AG04449 (cell line): ENCODE data around the gene CLECL1.
"Not testable (repeated sequence)": the region's sequence is repeated elsewhere in the genome, so short reads cannot be mapped to it uniquely, and the experiment has no call there.

Experiments
- CTCF ChIA-PET: fragments of 350-600 bp; formaldehyde crosslinking; extraction: SDS; loops from one replicate; lab custom pipeline; 2021; ENCODE audit warnings: antibody characterized with exemption; lab: Yijun Ruan, JAX
- POLR2A ChIA-PET: fragments of 400-600, 350-600 bp; formaldehyde crosslinking; extraction: SDS; loops from one replicate; lab custom pipeline; 2020; ENCODE audit warnings: antibody characterized with exemption, inconsistent platforms; lab: Yijun Ruan, JAX
- DNase-seq: peaks from one replicate; pipeline ENCODE4 v3.0.0-alpha.2; 2010; ENCODE audit warnings: low read depth, low spot score
- H3K4me3 ChIP-seq: 2 replicates; pipeline ENCODE4 v1.5.1; 2011; ENCODE audit warnings: low read depth, mild to moderate bottlenecking, control low read depth, low read length
- CTCF ChIP-seq: IDR thresholded peaks from one replicate; pipeline ENCODE4 v1.5.1; 2011; ENCODE audit warnings: mild to moderate bottlenecking, moderate library complexity, low read length, control low read depth, inconsistent platforms; ENCODE audit not compliant: insufficient read depth; ENCODE audit errors: missing control alignments

CLECL1 gene

GRCh38 chr12:9718968-9719367, 13.9 kb downstream of the CLECL1 start:
- ChIA-PET POLR2A (no interaction called here), CTCF (interaction anchor here (3.1 kb wide), 1 partner anchor 11 kb away, joined by 15 read pairs; no protein-coding TSS in a partner anchor)
- no peak for TF ChIP-seq CTCF
- no peak overlapping the region for H3K4me3 ChIP-seq
- no peak for DNase-seq

DNA sequence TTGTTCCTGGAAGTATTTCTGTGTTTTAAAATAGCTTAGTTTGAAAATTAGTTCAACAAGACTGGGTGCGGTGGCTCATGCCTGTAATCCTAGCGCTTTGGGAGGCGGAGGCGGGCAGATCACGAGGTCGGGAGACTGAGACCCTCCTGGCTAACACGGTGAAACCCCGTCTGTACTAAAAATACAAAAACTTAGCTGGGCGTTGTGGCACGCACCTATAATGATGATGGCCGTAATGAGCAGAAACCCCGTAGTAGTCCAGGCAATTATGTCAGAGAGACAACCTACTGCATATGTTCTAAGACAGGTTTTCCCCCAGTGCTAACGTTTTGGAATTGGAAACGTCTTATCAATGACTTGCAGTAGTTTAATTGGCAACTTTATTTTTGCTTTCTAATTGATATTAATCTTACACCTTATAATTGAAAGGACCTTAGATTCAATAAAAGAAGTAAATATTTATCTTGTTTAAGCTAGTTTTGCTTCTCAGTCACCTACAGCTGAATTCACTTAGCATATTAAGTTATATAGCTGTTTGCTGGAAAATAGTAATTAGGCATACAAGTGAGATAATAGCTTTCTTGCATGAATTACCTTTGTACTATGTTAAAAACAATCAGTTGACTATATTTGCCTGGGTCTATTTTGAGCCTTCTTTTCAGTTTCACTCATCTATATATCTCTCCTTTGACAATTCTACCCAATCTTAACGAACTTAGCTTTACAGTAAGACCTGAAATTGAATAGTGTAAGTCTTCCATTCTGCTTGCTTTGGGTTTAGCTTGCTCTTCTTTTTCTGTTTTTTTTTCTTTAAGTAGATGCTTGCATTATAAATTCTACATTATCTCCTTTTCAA, 15.6 kb downstream of the CLECL1 start:
- ChIA-PET POLR2A (no interaction called here), CTCF (interaction anchor here (0.7 to 3.1 kb wide), 5 partner anchors 9 to 35 kb away, joined by 3 to 15 read pairs (median 5); no protein-coding TSS in a partner anchor)
- no peak for TF ChIP-seq CTCF
- DNase-seq = no peak
- no peak overlapping the region for H3K4me3 ChIP-seq

- DNase-seq, H3K4me3 ChIP-seq, POLR2A ChIA-PET: not testable (repeated sequence)
- CTCF ChIA-PET = interaction anchor here (7.7 kb wide), 1 partner anchor 77 kb away, joined by 245 read pairs; no protein-coding TSS in a partner anchor
Observed at GRCh38 chr12:9713032-9713558, 19.8 kb downstream of the CLECL1 start.

DNA sequence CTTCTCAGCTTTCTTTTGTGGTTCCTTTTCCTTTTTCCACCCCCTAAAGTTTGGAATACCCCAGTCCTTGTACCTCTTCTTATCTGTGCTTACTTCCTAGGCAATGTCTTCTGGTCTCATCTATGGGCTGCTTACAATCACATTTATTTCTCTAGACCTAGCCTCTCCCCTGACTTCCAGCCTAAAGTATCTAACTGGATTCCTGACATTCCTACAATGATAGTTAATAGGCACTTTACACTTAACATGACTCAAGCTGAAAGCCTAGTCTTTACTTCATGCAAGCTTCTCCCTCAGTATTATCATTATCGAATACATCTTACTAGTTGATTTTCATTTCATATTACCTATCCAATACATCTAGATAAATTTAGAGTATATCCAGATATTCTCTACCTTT, 21.2 kb downstream of the CLECL1 start:
- ChIA-PET POLR2A (no interaction called here), CTCF (interaction anchor here (0.9 to 7.7 kb wide), 6 partner anchors 9 to 75 kb away, joined by 3 to 245 read pairs (median 4); no protein-coding TSS in a partner anchor)
- no peak for DNase-seq
- no peak overlapping the region for H3K4me3 ChIP-seq
- no peak for TF ChIP-seq CTCF

- no peak for TF ChIP-seq CTCF
- ChIA-PET POLR2A (no interaction called here), CTCF (interaction anchor here (0.9 to 7.7 kb wide), 8 partner anchors 8 to 74 kb away, joined by 3 to 245 read pairs (median 4); no protein-coding TSS in a partner anchor)
- no peak overlapping the region for H3K4me3 ChIP-seq
- DNase-seq = no peak
Observed at GRCh38 chr12:9710584-9711375, 22.1 kb downstream of the CLECL1 start.

- TF ChIP-seq CTCF = no peak
- CTCF ChIA-PET = interaction anchor here (0.6 to 7.7 kb wide), 23 partner anchors 9 to 376 kb away, joined by 3 to 245 read pairs (median 8); partner anchors contain the start of gene CLEC2D
- no peak for DNase-seq
- POLR2A ChIA-PET = no interaction called here
- H3K4me3 ChIP-seq = no peak overlapping the region
Observed at GRCh38 chr12:9708853-9709252, 24.0 kb downstream of the CLECL1 start.
